ENCODE data around the gene ACSS1. TPM values are rescaled to one million over a fixed set of nuclear protein-coding genes. Genes with fewer than 3 reads are reported as not detected.

The ACSS1 gene
- total RNA-seq, 1 donor from 2014 or later: 0.27 TPM

DNA sequence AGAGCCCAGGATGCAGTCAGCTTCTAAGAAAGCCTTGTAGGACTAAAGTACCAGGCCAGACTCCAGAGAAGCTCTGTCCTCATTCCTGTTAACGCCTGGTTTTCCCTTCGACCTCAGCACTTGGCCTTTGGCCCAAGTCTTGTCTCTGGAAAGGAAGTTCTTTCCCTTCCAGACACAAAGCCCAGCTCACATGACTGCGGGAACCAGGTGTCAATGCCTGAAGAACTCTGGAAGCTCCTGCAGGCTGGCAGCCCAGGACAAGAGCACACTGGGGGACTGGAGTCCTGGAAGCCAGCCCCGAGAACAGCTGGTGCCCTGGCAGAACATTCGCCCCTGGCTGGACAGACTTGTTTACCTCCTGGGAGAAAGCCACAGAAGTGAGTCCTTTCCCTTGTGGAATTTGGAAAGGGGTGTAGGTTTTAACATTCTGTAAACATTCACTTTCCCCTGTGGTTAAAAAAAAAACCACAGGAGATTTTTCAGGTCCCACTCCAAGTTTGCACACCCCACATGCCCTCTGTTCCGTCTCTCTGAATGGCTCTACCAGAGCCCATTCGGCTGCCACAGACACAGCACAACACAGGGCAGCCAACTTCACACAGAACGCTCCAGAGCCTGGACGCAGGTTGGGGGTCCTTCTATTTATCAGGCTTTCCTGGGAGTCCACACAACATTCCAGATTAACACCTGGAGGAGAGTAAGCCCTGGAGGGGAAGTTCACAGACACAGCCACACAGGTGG lies 18.1 kb downstream of the ACSS1 start:
- Histone ChIP-seq H3K4me2 (ENCODE audit: low read length) (no peak overlapping the region), H2AFZ (ENCODE audit: low read depth, low read length) (peak overlapping the region; percentile 10), H3K9ac (ENCODE audit: low read length) (no peak overlapping the region), H3K36me3 (ENCODE audit: insufficient read depth, low read length) (no peaks in the 10 kb centered on the region), H3K9me3 (ENCODE audit: insufficient read depth, low read depth, low read length) (no peaks in the 10 kb centered on the region), H3K4me1 (ENCODE audit: insufficient read depth, low read length) (no peaks in the 10 kb centered on the region), H3K27me3 (ENCODE audit: insufficient read depth, low read length) (peaks cover 2% of the 10 kb centered on the region), H3K79me2 (ENCODE audit: insufficient read depth, low read length) (no peaks in the 10 kb centered on the region), H3K27ac (ENCODE audit: low read depth, low read length) (no peak overlapping the region), H4K20me1 (ENCODE audit: insufficient read depth, low read length) (peaks cover 7% of the 10 kb centered on the region), H3K4me3 (ENCODE audit: insufficient read depth, low read depth, low read length) (no peak overlapping the region)
- peaks cover 8% of the 10 kb centered on the region for H3K4me1 Mint-ChIP-seq (ENCODE audit: low read depth, unreplicated experiment)
- H3K27me3 Mint-ChIP-seq (ENCODE audit: low read depth, unreplicated experiment): peaks cover 28% of the 10 kb centered on the region
- no peaks in the 10 kb centered on the region for H3K36me3 Mint-ChIP-seq (ENCODE audit: low read depth, unreplicated experiment)
- no peak for TF ChIP-seq EZH2 (IDR thresholded peaks at IDR 0.05; ENCODE audit: insufficient read depth, low read length)
- TF ChIP-seq, protein P1, sequence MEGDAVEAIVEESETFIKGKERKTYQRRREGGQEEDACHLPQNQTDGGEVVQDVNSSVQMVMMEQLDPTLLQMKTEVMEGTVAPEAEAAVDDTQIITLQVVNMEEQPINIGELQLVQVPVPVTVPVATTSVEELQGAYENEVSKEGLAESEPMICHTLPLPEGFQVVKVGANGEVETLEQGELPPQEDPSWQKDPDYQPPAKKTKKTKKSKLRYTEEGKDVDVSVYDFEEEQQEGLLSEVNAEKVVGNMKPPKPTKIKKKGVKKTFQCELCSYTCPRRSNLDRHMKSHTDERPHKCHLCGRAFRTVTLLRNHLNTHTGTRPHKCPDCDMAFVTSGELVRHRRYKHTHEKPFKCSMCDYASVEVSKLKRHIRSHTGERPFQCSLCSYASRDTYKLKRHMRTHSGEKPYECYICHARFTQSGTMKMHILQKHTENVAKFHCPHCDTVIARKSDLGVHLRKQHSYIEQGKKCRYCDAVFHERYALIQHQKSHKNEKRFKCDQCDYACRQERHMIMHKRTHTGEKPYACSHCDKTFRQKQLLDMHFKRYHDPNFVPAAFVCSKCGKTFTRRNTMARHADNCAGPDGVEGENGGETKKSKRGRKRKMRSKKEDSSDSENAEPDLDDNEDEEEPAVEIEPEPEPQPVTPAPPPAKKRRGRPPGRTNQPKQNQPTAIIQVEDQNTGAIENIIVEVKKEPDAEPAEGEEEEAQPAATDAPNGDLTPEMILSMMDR (IDR thresholded peaks at IDR 0.05; ENCODE audit: insufficient read depth, low read depth, low read length): no peak
- H3K9me3 Mint-ChIP-seq (ENCODE audit: unreplicated experiment): no peaks in the 10 kb centered on the region
- no peak overlapping the region for H3K27ac Mint-ChIP-seq (ENCODE audit: unreplicated experiment)
- FAIRE-seq (peak; percentile 39), DNase-seq (ENCODE audit: low read depth) (peak; percentile 62)
- no peak overlapping the region for H3K4me3 Mint-ChIP-seq (ENCODE audit: unreplicated experiment)

DNA sequence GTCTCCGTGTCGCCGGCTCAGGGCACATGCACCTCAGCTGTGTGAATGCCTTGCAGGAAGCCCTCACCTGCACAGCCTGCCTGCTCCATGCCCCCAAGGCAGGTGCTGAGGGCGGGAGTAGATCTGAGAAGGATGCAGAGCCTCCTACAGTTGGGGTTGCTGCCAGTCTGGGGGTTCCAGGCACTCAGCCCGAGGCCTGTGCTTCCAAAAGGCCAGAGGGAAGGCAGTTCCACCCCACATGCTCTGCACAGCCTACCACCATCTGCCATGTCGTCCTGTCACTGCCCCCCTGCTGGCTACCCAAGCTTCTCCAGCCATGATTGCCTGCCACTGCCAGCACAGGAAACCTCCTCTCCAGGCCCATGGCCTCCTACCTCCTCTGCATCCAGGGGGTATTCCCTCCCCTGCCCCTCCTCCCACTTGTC lies 19.3 kb downstream of the ACSS1 start:
- H3K4me2 ChIP-seq (ENCODE audit: low read length): no peak overlapping the region
- no peak overlapping the region for H3K4me3 ChIP-seq (ENCODE audit: insufficient read depth, low read depth, low read length)
- TF ChIP-seq, protein P1 (IDR thresholded peaks at IDR 0.05; ENCODE audit: insufficient read depth, low read depth, low read length): no peak
- no peak for TF ChIP-seq EZH2 (IDR thresholded peaks at IDR 0.05; ENCODE audit: insufficient read depth, low read length)
- no peak overlapping the region for H2AFZ ChIP-seq (ENCODE audit: low read depth, low read length)
- no peaks in the 10 kb centered on the region for H3K4me1 ChIP-seq (ENCODE audit: insufficient read depth, low read length)
- Mint-ChIP-seq H3K36me3 (ENCODE audit: low read depth, unreplicated experiment) (no peaks in the 10 kb centered on the region), H3K4me3 (ENCODE audit: unreplicated experiment) (no peak overlapping the region), H3K27me3 (ENCODE audit: low read depth, unreplicated experiment) (peaks cover 21% of the 10 kb centered on the region), H3K27ac (ENCODE audit: unreplicated experiment) (no peak overlapping the region), H3K4me1 (ENCODE audit: low read depth, unreplicated experiment) (peaks cover 8% of the 10 kb centered on the region), H3K9me3 (ENCODE audit: unreplicated experiment) (no peaks in the 10 kb centered on the region)
- H3K27me3 ChIP-seq (ENCODE audit: insufficient read depth, low read length): peaks cover 2% of the 10 kb centered on the region
- no peaks in the 10 kb centered on the region for H3K36me3 ChIP-seq (ENCODE audit: insufficient read depth, low read length)
- H3K79me2 ChIP-seq (ENCODE audit: insufficient read depth, low read length): no peaks in the 10 kb centered on the region
- no peak overlapping the region for H3K27ac ChIP-seq (ENCODE audit: low read depth, low read length)
- H3K9ac ChIP-seq (ENCODE audit: low read length): no peak overlapping the region
- FAIRE-seq (no peak), DNase-seq (ENCODE audit: low read depth) (no peak)
- peaks cover 7% of the 10 kb centered on the region for H4K20me1 ChIP-seq (ENCODE audit: insufficient read depth, low read length)
- no peaks in the 10 kb centered on the region for H3K9me3 ChIP-seq (ENCODE audit: insufficient read depth, low read depth, low read length)

DNA sequence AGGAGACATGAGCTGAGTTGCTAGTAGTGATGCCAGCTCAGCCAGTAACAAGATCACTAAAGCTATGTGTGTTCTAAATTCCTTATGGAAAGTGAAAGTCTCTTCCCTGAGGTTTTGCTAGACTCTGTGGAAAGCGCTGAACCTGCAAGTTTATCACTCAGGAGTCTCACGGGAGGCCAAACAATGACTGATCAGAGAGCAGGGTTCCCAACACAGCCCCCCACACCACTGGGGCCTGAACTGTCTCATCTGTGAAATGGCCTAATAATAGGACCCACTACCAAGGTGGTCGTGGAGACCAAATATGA lies 19.9 kb downstream of the ACSS1 start:
- H3K27ac Mint-ChIP-seq (ENCODE audit: unreplicated experiment): no peak overlapping the region
- Histone ChIP-seq H4K20me1 (ENCODE audit: insufficient read depth, low read length) (peaks cover 7% of the 10 kb centered on the region), H3K9ac (ENCODE audit: low read length) (no peak overlapping the region), H3K79me2 (ENCODE audit: insufficient read depth, low read length) (no peaks in the 10 kb centered on the region), H3K9me3 (ENCODE audit: insufficient read depth, low read depth, low read length) (no peaks in the 10 kb centered on the region), H3K36me3 (ENCODE audit: insufficient read depth, low read length) (no peaks in the 10 kb centered on the region), H3K4me3 (ENCODE audit: insufficient read depth, low read depth, low read length) (no peak overlapping the region), H3K27ac (ENCODE audit: low read depth, low read length) (no peak overlapping the region), H3K4me2 (ENCODE audit: low read length) (no peak overlapping the region), H3K4me1 (ENCODE audit: insufficient read depth, low read length) (no peaks in the 10 kb centered on the region), H2AFZ (ENCODE audit: low read depth, low read length) (no peak overlapping the region), H3K27me3 (ENCODE audit: insufficient read depth, low read length) (peaks cover 6% of the 10 kb centered on the region)
- DNase-seq (ENCODE audit: low read depth): no peak
- FAIRE-seq: no peak
- no peak for TF ChIP-seq EZH2 (IDR thresholded peaks at IDR 0.05; ENCODE audit: insufficient read depth, low read length)
- TF ChIP-seq, protein P1 (IDR thresholded peaks at IDR 0.05; ENCODE audit: insufficient read depth, low read depth, low read length): no peak
- H3K36me3 Mint-ChIP-seq (ENCODE audit: low read depth, unreplicated experiment): no peaks in the 10 kb centered on the region
- peaks cover 8% of the 10 kb centered on the region for H3K4me1 Mint-ChIP-seq (ENCODE audit: low read depth, unreplicated experiment)
- H3K27me3 Mint-ChIP-seq (ENCODE audit: low read depth, unreplicated experiment): peaks cover 25% of the 10 kb centered on the region
- no peak overlapping the region for H3K4me3 Mint-ChIP-seq (ENCODE audit: unreplicated experiment)
- H3K9me3 Mint-ChIP-seq (ENCODE audit: unreplicated experiment): peaks cover 2% of the 10 kb centered on the region

All from astrocyte (in vitro differentiated cells and primary cell).